Femur (tissue), 1 donor: ENCODE measurements around the gene ABCF1.

ENCODE experiments used
- DNase-seq: peaks from one replicate; pipeline ENCODE4 v3.0.0-alpha.2; 2017

The ABCF1 gene

DNA sequence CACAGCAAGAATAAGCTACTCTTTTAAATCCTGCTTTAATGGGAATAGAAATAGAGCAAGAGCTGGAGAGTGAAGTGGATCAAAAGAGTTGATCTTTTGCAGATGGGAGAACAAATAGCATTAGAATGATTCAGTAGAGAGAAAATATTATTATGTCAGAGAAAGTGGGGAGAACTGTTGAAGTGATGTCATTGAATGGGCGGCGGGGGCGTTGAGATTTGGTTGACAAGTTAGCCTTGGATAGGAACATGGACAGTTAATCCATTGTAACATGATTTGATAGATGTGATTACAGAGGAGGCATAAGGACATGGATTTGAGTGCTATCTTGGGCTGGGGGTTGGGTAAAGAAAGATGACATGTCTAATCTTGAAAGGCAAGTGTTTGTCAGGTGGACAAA is 64.6 kb downstream of the ABCF1 start:
- DNase-seq = no peak

DNA sequence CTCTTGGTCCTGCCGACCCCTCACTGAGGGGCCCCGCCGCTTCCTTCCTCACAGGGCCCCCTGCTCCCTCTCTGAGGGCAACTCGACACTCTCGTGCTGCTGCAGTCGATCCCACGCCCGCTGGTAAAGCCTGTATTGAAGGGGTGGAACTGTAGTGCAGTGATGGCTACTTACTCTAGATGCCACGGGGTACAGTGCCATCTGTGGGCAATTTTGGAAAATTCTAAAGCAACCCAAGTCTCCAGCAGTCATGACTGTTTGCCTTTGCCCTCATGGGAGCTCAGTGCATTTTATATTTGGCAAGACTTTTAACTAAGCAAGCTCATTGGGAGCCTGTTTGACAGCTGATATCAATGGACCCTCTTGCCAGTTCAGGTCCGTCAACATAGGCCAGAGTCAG is 69.2 kb downstream of the ABCF1 start:
- no peak for DNase-seq

DNA sequence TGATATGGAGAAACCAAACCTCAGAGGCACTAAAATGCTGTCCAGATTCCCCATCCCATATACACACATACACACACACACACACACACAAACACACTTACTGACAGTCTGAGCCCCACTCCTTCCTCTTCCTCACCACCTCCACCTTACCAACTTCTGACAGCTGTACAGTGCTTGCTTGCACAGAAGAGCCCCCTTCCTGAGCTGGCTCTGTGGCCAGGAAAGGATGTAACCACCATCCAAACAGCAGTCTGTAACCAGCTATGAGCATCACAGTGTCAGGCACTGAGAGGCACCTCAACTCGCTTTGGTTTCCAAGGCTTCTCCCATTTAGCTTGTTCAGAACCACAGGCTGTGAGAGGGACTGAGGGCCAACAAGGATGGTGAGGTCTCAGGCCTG is 69.8 kb downstream of the ABCF1 start:
- no peak for DNase-seq
